GM18526 (cell line): ENCODE measurements around the gene ICAM2.

Experiments used
- POLR2A ChIP-seq: IDR thresholded peaks from 3 replicates; pipeline ENCODE4 v1.6.1; 2011; ENCODE audit not compliant: insufficient read length; ENCODE audit errors: extremely low read depth

The ICAM2 gene

GRCh38 chr17:64028874-64029464 is 8.5 kb upstream of the ICAM2 start:
- no peak for TF ChIP-seq POLR2A

- TF ChIP-seq POLR2A, result no peak
Observed at GRCh38 chr17:64025732-64026294, 5.4 kb upstream of the ICAM2 start.

GRCh38 chr17:64024781-64025731 is 4.6 kb upstream of the ICAM2 start:
- TF ChIP-seq POLR2A, result no peak

DNA sequence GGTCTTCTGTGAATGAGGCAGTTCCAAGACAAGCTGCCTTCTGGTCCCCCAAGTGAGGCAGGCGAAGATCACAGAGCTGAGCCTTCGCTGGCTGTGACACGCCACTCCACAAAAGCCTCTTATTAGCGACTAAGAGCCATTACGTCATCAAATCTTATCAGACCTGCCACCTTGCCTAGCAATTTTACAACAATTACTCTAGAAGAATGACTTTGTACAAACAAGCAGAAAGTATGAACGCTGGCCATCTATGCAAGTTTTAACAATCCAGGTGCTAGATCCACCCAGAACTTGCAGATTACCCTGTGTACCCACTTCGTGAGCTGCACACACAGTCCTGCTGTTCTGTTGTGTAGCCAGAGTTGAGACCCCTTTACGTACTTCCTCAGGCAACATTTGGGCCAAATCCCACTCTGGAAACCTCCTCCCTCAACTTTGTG is 3.8 kb upstream of the ICAM2 start:
- TF ChIP-seq POLR2A, result no peak

DNA sequence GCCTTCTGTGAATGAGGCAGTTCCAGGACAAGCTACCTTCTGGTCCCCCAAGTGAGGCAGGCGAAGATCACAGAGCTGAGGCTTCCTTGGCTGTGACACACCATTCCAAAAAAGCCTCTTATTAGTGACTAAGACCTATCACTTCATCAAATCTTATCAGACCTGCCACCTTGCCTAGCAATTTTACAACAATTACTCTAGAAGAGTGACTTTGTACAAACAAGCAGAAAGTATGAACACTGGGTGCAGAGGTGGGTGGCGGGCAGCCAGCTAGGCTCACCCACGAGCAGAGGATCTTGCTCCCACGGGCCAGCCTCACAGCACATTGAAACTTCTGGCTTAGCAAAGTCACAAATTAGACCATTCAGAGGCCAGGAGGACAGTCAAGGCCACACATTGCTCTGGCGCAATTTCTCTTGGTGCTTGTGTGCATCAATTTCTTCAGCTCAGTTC is 2.2 kb upstream of the ICAM2 start:
- TF ChIP-seq POLR2A, result no peak

DNA sequence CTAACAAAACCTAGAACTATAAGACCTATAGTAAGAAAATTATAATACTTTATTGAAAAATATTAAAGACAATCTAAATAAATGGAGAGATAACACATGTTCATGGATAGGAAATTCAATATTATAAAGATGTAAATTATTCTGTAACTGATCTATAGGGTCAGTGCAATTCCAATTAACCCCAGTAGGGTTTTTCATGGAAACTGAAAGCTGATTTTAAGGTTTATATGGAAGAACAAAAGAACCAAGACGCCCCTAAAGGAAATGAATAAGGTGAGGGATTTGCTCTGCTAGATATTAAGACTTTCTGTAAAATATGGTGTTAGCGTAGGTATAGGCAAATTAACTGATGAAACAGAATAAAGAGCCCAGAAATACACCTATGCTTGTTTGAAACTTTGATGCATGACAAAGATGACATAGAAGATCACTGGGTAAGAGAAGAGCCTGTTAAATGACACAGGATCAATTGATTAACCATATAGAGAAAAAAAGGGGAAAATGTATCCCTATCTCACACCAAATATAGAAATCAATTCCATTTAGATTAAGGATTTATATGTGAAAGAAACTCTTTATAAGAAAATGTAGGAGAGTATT is 3.0 kb downstream of the ICAM2 start:
- no peak for TF ChIP-seq POLR2A

DNA sequence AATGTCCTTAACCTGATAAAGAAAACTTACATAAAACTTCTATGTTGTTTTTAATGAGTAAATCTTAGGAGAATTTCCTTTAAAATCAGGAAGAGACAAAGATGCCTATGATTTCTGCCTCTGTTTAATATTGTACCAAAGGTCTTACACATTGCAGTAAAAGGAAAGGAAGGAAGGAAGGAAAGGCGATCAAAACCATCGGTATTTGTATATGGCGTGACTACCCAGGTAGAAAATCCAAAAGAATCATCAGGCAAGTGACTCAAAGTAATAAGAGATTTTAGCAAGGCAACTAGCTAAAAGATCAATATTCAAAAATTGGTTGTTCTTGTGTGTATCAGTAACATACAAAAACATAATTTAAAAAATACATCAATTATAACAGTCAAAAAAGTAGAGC is 3.5 kb downstream of the ICAM2 start:
- TF ChIP-seq POLR2A, result no peak

DNA sequence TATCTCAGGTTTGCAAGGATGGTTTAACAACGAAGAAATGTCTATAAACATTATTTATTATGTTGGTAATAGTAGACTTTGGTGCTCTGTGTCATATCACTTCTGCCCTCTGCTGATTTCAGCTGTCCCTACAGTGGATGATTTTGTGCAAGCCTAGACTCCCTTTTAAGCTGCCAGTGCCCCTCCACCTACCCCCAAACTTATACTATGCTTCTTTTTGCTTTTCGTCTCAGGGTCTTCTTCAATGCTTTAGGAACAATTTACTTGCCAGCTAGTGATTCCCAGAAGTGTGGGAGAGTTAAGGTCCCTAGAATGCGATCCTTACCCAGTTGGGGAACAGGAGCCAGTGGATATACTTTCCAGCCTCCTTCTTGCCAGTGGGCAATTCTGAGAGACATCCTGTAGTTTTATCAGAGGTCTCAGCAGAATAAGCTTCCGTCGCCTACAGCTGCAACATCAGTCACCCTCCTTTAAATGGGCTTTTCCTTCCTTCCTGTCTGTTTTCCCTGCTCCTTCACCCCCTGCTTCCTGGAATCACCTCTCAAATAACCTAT is 4.1 kb downstream of the ICAM2 start:
- TF ChIP-seq POLR2A, result no peak

DNA sequence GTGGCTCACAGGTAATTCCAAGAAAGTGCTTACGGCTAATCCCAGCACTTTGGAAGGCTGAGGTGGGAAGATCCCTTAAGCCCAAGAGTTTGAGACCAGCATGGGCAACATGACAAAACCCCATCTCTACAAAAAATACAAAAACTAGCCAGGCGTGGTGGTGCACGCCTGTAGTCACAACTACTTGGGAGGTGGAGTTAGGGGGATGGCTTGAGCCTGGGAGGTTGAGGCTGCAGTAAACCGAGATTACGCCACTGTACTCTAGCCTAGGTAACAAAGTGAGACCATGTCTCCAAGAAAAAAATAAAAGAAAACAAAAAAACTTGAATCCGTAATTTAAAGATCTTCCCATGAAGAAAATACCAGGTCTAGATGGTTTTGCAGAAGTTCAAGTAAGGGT is 5.0 kb downstream of the ICAM2 start:
- no peak for TF ChIP-seq POLR2A

DNA sequence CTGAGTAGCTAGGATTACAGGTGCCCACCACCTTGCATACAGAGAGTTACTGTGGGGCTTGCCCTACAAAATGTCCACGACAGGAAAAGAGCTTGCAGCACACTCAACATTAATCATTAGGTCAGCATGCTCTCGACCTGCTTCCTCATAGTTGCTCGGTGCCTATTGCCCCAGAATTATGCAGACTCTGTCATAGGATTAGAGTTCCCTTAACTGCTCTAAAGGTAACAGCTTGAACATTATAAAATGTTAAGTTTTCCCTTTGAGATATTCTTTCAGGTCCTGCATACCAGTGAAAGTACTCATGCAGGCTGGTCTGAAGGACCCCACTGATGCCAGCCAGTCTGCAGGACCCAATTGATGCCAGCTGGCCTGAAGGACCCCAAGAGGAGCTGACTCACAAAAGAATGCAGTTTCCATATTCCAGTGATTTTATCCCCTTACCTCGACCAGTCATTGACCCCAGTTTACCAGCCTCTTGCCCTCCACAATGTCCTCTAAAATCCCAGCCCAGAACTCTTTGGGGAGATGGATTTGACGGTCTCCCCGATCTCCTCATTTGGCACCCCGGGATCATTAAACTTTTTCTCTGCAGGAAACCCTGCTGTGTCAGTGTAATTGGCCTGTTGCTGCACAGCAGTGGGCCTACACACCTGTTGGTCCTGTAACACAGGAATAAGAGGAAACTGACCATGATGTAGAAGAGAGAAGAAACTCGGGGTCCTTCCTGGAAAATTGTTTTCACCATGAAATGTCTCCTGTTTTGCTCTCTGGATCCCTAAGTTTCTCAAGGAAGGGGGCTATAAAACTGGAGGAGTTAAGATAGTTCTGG is 10.6 kb downstream of the ICAM2 start:
- TF ChIP-seq POLR2A, result no peak

DNA sequence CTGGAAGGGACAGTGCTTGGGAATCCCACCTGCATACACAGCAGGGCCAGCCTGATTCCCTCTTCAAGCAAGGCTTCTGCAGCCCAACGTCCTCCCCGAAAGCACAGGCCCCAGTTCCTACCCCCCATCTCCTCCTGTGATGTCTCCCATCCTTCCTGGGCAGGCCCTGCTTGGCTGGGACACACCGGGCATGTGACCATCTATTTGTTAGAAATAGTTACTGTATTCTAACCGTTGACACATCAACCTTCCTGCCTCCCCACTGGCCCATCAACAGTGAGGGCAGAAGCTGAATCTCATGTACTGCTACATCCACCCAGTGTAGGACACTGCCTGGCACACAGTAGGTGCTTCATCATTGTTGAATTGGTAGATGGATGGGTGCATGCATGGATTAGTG is 11.6 kb downstream of the ICAM2 start:
- TF ChIP-seq POLR2A, result no peak

DNA sequence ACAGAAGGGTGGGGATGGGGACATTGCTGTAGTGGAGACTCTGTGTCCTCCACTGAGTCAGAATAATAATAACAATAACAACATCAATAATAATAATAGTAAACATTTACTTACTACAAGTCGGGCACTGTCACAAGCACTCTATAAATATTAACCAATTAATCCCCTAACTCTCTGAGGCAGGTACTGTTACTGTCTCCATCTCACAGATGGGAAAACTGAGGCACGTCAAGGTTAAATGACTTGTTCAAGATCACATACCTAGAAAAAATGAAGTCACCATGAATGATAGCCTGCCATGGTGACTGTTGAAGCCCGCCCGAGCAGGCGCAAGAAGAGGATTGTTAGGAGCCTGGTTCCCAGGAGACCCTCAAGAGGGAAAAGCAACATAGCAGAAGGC is 12.1 kb downstream of the ICAM2 start:
- TF ChIP-seq POLR2A, result no peak

DNA sequence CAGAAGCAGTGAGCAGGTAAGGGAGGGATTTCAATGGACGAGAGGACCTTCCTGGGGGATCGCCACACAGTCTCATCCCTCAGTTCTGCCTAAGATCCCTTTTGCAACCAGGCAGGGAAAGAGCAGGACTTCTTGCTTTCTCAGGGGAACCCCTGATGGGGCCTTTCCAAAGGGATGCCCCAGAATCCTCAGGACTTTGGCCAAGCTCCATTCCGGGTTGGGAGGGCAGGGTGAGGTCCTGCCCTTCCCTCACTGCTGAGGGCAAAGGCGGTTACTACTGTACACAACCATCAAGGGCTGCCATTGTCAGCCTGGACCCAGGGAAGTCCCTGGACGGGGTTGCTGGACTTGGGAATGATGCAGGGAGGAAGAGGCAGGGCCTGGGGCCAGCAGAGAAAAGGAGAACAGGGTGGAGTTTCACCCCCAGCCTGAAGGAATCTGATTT is 12.6 kb downstream of the ICAM2 start:
- no peak for TF ChIP-seq POLR2A

- TF ChIP-seq POLR2A, result no peak
Observed at GRCh38 chr17:64006361-64007088, 13.9 kb downstream of the ICAM2 start.
